Endothelial cell of umbilical vein (primary cell): ENCODE data around the gene APPL2. TPM values are rescaled to one million over a fixed set of nuclear protein-coding genes. Genes with fewer than 3 reads are reported as not detected.

Experiments used
- BruUV-seq: library from RNA; stranded (reverse); fragments of 400-500 nt; replicated peaks from 2 replicates; lab custom pipeline; 2021; lab: Mats Ljungman, UMichigan
- CTCF ChIA-PET: fragments of 300-600, 350-600 bp; sonication (Branson Sonifier 250); formaldehyde crosslinking; loops from one replicate; lab custom pipeline; 2021; ENCODE audit warnings: antibody characterized with exemption, inconsistent platforms; lab: Charles Lee
- POLR2A ChIA-PET: fragments of 300-600, 350-600 bp; sonication (Branson Sonifier 250); formaldehyde crosslinking; loops from one replicate; lab custom pipeline; 2021; ENCODE audit warnings: antibody characterized with exemption, inconsistent platforms; lab: Charles Lee
- DNase-seq: peaks from one replicate; pipeline ENCODE4 v3.0.0-alpha.2; 2011; ENCODE audit warnings: low read depth, low spot score
- FAIRE-seq: peaks from 2 replicates; lab custom pipeline; 2011; peaks lifted over from hg19 to GRCh38; lab: Jason Lieb, UNC
- H2AFZ ChIP-seq: 2 replicates; pipeline ENCODE4 v1.6.0; 2012; ENCODE audit warnings: low read depth, low read length, control low read depth, inconsistent platforms
- H3K27ac ChIP-seq: 2 replicates; pipeline ENCODE4 v1.5.1; 2011; ENCODE audit warnings: low read depth, mild to moderate bottlenecking, control low read depth, low read length, moderate library complexity; ENCODE audit not compliant: insufficient read depth
- H3K27me3 ChIP-seq, 2 experiments: 2 replicates each; pipeline versions ENCODE4 v1.6.0 to v1.6.1; 2011; ENCODE audit warnings: low read length in 2 of 2, mixed read lengths in 1 of 2; ENCODE audit not compliant: control insufficient read depth in 2 of 2, insufficient read depth in 2 of 2
- H3K36me3 ChIP-seq, 2 experiments: 2 replicates in 1 of 2; 3 replicates in 1 of 2; pipeline ENCODE4 v1.5.1; 2011; ENCODE audit warnings: low read length in 2 of 2, mild to moderate bottlenecking in 1 of 2, moderate library complexity in 1 of 2; ENCODE audit not compliant: control insufficient read depth in 2 of 2, insufficient read depth in 2 of 2; ENCODE audit errors: extremely low read depth in 1 of 2
- H3K4me1 ChIP-seq: 3 replicates; pipeline ENCODE4 v1.5.1; 2011; ENCODE audit warnings: mild to moderate bottlenecking, low read length; ENCODE audit not compliant: control insufficient read depth, insufficient read depth; ENCODE audit errors: extremely low read depth
- H3K4me2 ChIP-seq: 2 replicates; pipeline ENCODE4 v1.6.1; 2011; ENCODE audit warnings: low read length, control low read depth, mixed read lengths; ENCODE audit not compliant: insufficient read depth
- H3K4me3 ChIP-seq, 3 experiments: fragments of 200-600 bp in 1 of 3; sonication (generic), shearing (Covaris generic) in 1 of 3; replicated peaks in 1 of 3; 2 replicates each; pipeline ENCODE4 v1.5.1; 2011 to 2016; ENCODE audit warnings: control low read depth in 3 of 3, low read length in 3 of 3, mild to moderate bottlenecking in 2 of 3, inconsistent platforms in 1 of 3, low read depth in 1 of 3, moderate library complexity in 1 of 3; ENCODE audit not compliant: insufficient read depth in 1 of 3
- H3K79me2 ChIP-seq: 2 replicates; pipeline ENCODE4 v1.6.0; 2012; ENCODE audit warnings: low read length, inconsistent platforms; ENCODE audit not compliant: control insufficient read depth, insufficient read depth
- H3K9ac ChIP-seq: replicated peaks from 2 replicates; pipeline ENCODE3; 2011; ENCODE audit warnings: low read length, control low read depth; ENCODE audit not compliant: insufficient read depth; ENCODE audit errors: extremely low read depth
- H3K9me1 ChIP-seq: replicated peaks from 3 replicates; pipeline ENCODE4 v1.6.0; 2011; ENCODE audit warnings: mild to moderate bottlenecking, low read length; ENCODE audit not compliant: control insufficient read depth, insufficient read depth; ENCODE audit errors: extremely low read depth
- H3K9me3 ChIP-seq: replicated peaks from 2 replicates; pipeline ENCODE4 v1.5.1; 2012; ENCODE audit warnings: low read length, inconsistent platforms; ENCODE audit not compliant: control insufficient read depth, insufficient read depth
- H4K20me1 ChIP-seq: replicated peaks from 2 replicates; pipeline ENCODE3; 2011; ENCODE audit warnings: mild to moderate bottlenecking, low read length; ENCODE audit not compliant: control insufficient read depth, insufficient read depth; ENCODE audit errors: extremely low read depth
- EZH2 ChIP-seq: IDR thresholded peaks from 2 replicates; pipeline ENCODE4 v1.6.1; 2012; ENCODE audit warnings: borderline replicate concordance, low read depth, mild to moderate bottlenecking, moderate library complexity, low read length, inconsistent platforms; ENCODE audit not compliant: severe bottlenecking
- FOS ChIP-seq: IDR thresholded peaks from 2 replicates; pipeline ENCODE4 v1.6.1; 2011; ENCODE audit warnings: mild to moderate bottlenecking, low read length, moderate library complexity, borderline replicate concordance; ENCODE audit not compliant: insufficient read depth
- GATA2 ChIP-seq: IDR thresholded peaks from 2 replicates; pipeline ENCODE4 v1.7.0; 2011; ENCODE audit warnings: low read depth, mild to moderate bottlenecking, moderate library complexity, mixed read lengths, low read length; ENCODE audit not compliant: insufficient read length, insufficient read depth
- JUN ChIP-seq: IDR thresholded peaks from 2 replicates; pipeline ENCODE4 v1.6.1; 2011; ENCODE audit warnings: borderline replicate concordance, low read depth; ENCODE audit not compliant: insufficient read length, insufficient read depth
- MYC ChIP-seq: IDR thresholded peaks from one replicate; pipeline ENCODE4 v1.6.1; 2011; ENCODE audit warnings: mild to moderate bottlenecking, low read depth, low read length
- POLR2A ChIP-seq: IDR thresholded peaks from 2 replicates; pipeline ENCODE4 v1.6.1; 2012; ENCODE audit warnings: low read depth, mild to moderate bottlenecking, control low read depth, low read length
- POLR2AphosphoS5 ChIP-seq: IDR thresholded peaks from 2 replicates; pipeline ENCODE4 v1.6.1; 2012; ENCODE audit warnings: low read depth, mild to moderate bottlenecking, control low read depth, low read length, moderate library complexity; ENCODE audit not compliant: insufficient read depth
- dilution Hi-C: fragments of 300-500 bp; cut with MboI; formaldehyde crosslinking; loops from one replicate; pipeline ENCODE4 v1.15.0; 2019; ENCODE audit warnings: low sequenced_read_pairs; ENCODE audit not compliant: extremely low pct_ligation_motif_present
- intact Hi-C: fragments of 100-400 bp; cut with micrococcal nuclease; formaldehyde crosslinking; loops from one replicate; pipeline ENCODE4 v1.10.0; 2022
- polyA plus RNA-seq, 4 experiments: library from polyadenylated mRNA; depleted of rRNA in 3 of 4; stranded (reverse) in 3 of 4; unstranded in 1 of 4; fragments of >200 nt; gene quantifications; 2 replicates each; pipeline versions ENCODE4 v1.2.1 to v1.2.3, GENCODE V29; 2011 to 2012; ENCODE audit warnings: missing spikeins in 1 of 4
- total RNA-seq: library from RNA; stranded (reverse); gene quantifications from 2 replicates; pipeline ENCODE4 v1.2.3, GENCODE V29; 2021
- TF ChIP-seq, protein P1 (sequence below): IDR thresholded peaks from 2 replicates; pipeline ENCODE4 v1.6.1; 2011; ENCODE audit not compliant: insufficient read depth, insufficient read length
- TF ChIP-seq, protein P2 (sequence below), 2 donors: IDR thresholded peaks; 1 replicate in 1 of 2; 2 replicates in 1 of 2; pipeline ENCODE4 v1.5.1; 2011; ENCODE audit warnings: low read length in 2 of 2, mild to moderate bottlenecking in 2 of 2, moderate library complexity in 2 of 2, control low read depth in 1 of 2, inconsistent platforms in 1 of 2, low read depth in 1 of 2; ENCODE audit not compliant: insufficient read depth in 1 of 2; ENCODE audit errors: extremely low read depth in 1 of 2

APPL2 gene
- total and polyA plus RNA-seq, 2 donors (not counting 3 experiments of a cell fraction or from before 2014, with no cell fraction given): 8.1 to 21.4 TPM

DNA sequence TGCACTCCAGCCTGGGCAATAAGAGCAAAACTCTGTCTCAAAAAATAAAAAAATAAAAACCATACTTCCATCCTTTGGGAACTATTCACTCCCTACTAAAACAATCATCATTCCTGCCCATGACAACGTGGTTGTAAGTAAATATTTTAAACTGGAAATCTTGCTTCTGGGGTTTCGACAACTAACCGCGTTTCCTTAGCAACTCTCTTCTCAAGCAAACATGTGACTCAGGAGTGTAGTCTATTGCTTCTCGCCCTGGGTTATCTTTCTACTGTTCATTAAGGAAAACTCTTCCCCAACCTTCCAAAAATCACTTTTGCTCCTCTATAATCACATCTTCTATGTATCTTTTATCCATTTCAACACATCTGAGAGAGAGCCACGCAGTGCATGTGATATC lies 21.8 kb downstream of the APPL2 start:
- Histone ChIP-seq H3K27ac (peak overlapping the region; percentile 62), H2AFZ (no peak overlapping the region), H3K9me1 (no peaks in the 10 kb centered on the region), H3K4me1 (peaks cover 13% of the 10 kb centered on the region), H3K36me3 (peaks cover 0 to 8% of the 10 kb centered on the region in 2 experiments), H3K27me3 (no peaks in the 10 kb centered on the region), H4K20me1 (no peaks in the 10 kb centered on the region), H3K9ac (peak overlapping the region; percentile 33), H3K79me2 (no peaks in the 10 kb centered on the region), H3K4me2 (peak overlapping the region; percentile 21), H3K9me3 (no peaks in the 10 kb centered on the region), H3K4me3 (no peak overlapping the region)
- CTCF ChIA-PET: interaction anchor here (0.6 to 3.3 kb wide), 9 partner anchors 12 to 1005 kb away, joined by 3 to 20 read pairs (median 4); partner anchors contain the start of genes APPL2 and C12orf75
- dilution Hi-C loops (no loop called here), intact Hi-C loops (no loop called here)
- FAIRE-seq (no peak), DNase-seq (no peak)
- POLR2A ChIA-PET: interaction anchor here (1.0 kb wide), 1 partner anchor 164 kb away, joined by 3 read pairs; no protein-coding TSS in a partner anchor
- no TSS peak for BruUV-seq
- TF ChIP-seq GATA2: no peak
- TF ChIP-seq MYC: no peak
- TF ChIP-seq FOS: no peak
- TF ChIP-seq POLR2AphosphoS5: no peak
- TF ChIP-seq, protein P1, sequence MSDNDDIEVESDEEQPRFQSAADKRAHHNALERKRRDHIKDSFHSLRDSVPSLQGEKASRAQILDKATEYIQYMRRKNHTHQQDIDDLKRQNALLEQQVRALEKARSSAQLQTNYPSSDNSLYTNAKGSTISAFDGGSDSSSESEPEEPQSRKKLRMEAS: no peak
- TF ChIP-seq JUN: no peak
- no peak for TF ChIP-seq POLR2A
- TF ChIP-seq, protein P2, sequence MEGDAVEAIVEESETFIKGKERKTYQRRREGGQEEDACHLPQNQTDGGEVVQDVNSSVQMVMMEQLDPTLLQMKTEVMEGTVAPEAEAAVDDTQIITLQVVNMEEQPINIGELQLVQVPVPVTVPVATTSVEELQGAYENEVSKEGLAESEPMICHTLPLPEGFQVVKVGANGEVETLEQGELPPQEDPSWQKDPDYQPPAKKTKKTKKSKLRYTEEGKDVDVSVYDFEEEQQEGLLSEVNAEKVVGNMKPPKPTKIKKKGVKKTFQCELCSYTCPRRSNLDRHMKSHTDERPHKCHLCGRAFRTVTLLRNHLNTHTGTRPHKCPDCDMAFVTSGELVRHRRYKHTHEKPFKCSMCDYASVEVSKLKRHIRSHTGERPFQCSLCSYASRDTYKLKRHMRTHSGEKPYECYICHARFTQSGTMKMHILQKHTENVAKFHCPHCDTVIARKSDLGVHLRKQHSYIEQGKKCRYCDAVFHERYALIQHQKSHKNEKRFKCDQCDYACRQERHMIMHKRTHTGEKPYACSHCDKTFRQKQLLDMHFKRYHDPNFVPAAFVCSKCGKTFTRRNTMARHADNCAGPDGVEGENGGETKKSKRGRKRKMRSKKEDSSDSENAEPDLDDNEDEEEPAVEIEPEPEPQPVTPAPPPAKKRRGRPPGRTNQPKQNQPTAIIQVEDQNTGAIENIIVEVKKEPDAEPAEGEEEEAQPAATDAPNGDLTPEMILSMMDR (IDR thresholded peaks at IDR 0.05; ENCODE audit: extremely low read depth in 1 of 2, insufficient read depth in 1 of 2, low read depth in 1 of 2, low read length in 2 of 2): no peak
- TF ChIP-seq EZH2: no peak
